ENCODE measurements around the gene RAB3GAP1. TPM values are rescaled to one million over a fixed set of nuclear protein-coding genes. Genes with fewer than 3 reads are reported as not detected.
A peak's percentile ranks its signal among the peaks of the same experiment; 100 is the strongest.
"Not testable (repeated sequence)": the region's sequence is repeated elsewhere in the genome, so short reads cannot be mapped to it uniquely, and the experiment has no call there.

Gene RAB3GAP1
- total RNA-seq, 2 experiments from 2014 or later = 10.3 to 10.7 TPM

GRCh38 chr2:135093670-135094330 lies 41.7 kb downstream of the RAB3GAP1 start:
- Mint-ChIP-seq H3K36me3 (ENCODE audit: low read depth) (peaks cover 33% of the 10 kb centered on the region), H3K4me1 (ENCODE audit: low read depth) (peaks cover 4% of the 10 kb centered on the region), H3K27me3 (ENCODE audit: low read depth) (no peaks in the 10 kb centered on the region), H3K27ac (no peak overlapping the region), H3K4me3 (no peak overlapping the region), H3K9me3 (ENCODE audit: insufficient read depth) (no peaks in the 10 kb centered on the region)
- ChIA-PET POLR2A (interaction anchor here (0.6 to 0.9 kb wide), 2 partner anchors 22 to 40 kb away, joined by 3 read pairs; no protein-coding TSS in a partner anchor), CTCF (interaction anchor here (0.7 kb wide), 1 partner anchor 9 kb away, joined by 4 read pairs; no protein-coding TSS in a partner anchor)
- DNase-seq (no peak), ATAC-seq (no peak)

- Mint-ChIP-seq H3K4me1 (ENCODE audit: low read depth) (peaks cover 4% of the 10 kb centered on the region), H3K36me3 (ENCODE audit: low read depth) (peaks cover 25% of the 10 kb centered on the region), H3K9me3 (ENCODE audit: insufficient read depth) (no peaks in the 10 kb centered on the region), H3K4me3 (no peak overlapping the region), H3K27me3 (ENCODE audit: low read depth) (no peaks in the 10 kb centered on the region), H3K27ac (no peak overlapping the region)
- ATAC-seq (no peak), DNase-seq (no peak)
- ChIA-PET CTCF (no interaction called here), POLR2A (no interaction called here)
Observed at GRCh38 chr2:135094508-135094907, 42.4 kb downstream of the RAB3GAP1 start.

GRCh38 chr2:135095591-135095990 lies 43.5 kb downstream of the RAB3GAP1 start:
- Mint-ChIP-seq H3K36me3 (ENCODE audit: low read depth) (peaks cover 23% of the 10 kb centered on the region), H3K27me3 (ENCODE audit: low read depth) (no peaks in the 10 kb centered on the region), H3K4me1 (ENCODE audit: low read depth) (peaks cover 7% of the 10 kb centered on the region), H3K9me3 (ENCODE audit: insufficient read depth) (no peaks in the 10 kb centered on the region), H3K4me3 (no peak overlapping the region), H3K27ac (no peak overlapping the region)
- ATAC-seq (no peak), DNase-seq (no peak)
- ChIA-PET CTCF (no interaction called here), POLR2A (no interaction called here)

GRCh38 chr2:135096665-135097446 lies 44.8 kb downstream of the RAB3GAP1 start:
- CTCF ChIA-PET = no interaction called here
- POLR2A ChIA-PET = no interaction called here

GRCh38 chr2:135097532-135098231 lies 45.6 kb downstream of the RAB3GAP1 start:
- Mint-ChIP-seq H3K4me1 (ENCODE audit: low read depth) (peaks cover 7% of the 10 kb centered on the region), H3K36me3 (ENCODE audit: low read depth) (peaks cover 30% of the 10 kb centered on the region), H3K4me3 (no peak overlapping the region), H3K9me3 (ENCODE audit: insufficient read depth) (no peaks in the 10 kb centered on the region), H3K27ac (no peak overlapping the region), H3K27me3 (ENCODE audit: low read depth) (no peaks in the 10 kb centered on the region)
- POLR2A ChIA-PET = no interaction called here
- ATAC-seq (no peak), DNase-seq (no peak)
- CTCF ChIA-PET = no interaction called here

More at GRCh38 chr2:135096665-135097446, 44.8 kb downstream of the RAB3GAP1 start:
- H3K36me3 Mint-ChIP-seq (ENCODE audit: low read depth) = peaks cover 25% of the 10 kb centered on the region
- H3K4me3 Mint-ChIP-seq = no peak overlapping the region
- no peak for DNase-seq
- ATAC-seq = no peak
- no peaks in the 10 kb centered on the region for H3K9me3 Mint-ChIP-seq (ENCODE audit: insufficient read depth)
- H3K27me3 Mint-ChIP-seq (ENCODE audit: low read depth) = no peaks in the 10 kb centered on the region
- H3K27ac Mint-ChIP-seq = no peak overlapping the region
- peaks cover 7% of the 10 kb centered on the region for H3K4me1 Mint-ChIP-seq (ENCODE audit: low read depth)

- H3K9me3 Mint-ChIP-seq (ENCODE audit: insufficient read depth) = peaks cover 10% of the 10 kb centered on the region
- CTCF ChIA-PET = interaction anchor here (0.5 kb wide), 1 partner anchor 37 kb away, joined by 4 read pairs; no protein-coding TSS in a partner anchor
- H3K4me3 Mint-ChIP-seq = peak overlapping the region; percentile 53
- DNase-seq (no peak), ATAC-seq (no peak)
- H3K27ac Mint-ChIP-seq = peak overlapping the region; percentile 73
- no peaks in the 10 kb centered on the region for H3K27me3 Mint-ChIP-seq (ENCODE audit: low read depth)
- POLR2A ChIA-PET = no interaction called here
- H3K36me3 Mint-ChIP-seq (ENCODE audit: low read depth) = peaks cover 31% of the 10 kb centered on the region
- H3K4me1 Mint-ChIP-seq (ENCODE audit: low read depth) = peaks cover 16% of the 10 kb centered on the region
Observed at GRCh38 chr2:135099802-135100483, 47.9 kb downstream of the RAB3GAP1 start.

- Mint-ChIP-seq H3K36me3 (ENCODE audit: low read depth) (peaks cover 36% of the 10 kb centered on the region), H3K9me3 (ENCODE audit: insufficient read depth) (peaks cover 10% of the 10 kb centered on the region), H3K27me3 (ENCODE audit: low read depth) (no peaks in the 10 kb centered on the region), H3K4me1 (ENCODE audit: low read depth) (peaks cover 12% of the 10 kb centered on the region), H3K4me3 (no peak overlapping the region), H3K27ac (peak overlapping the region; percentile 34)
- POLR2A ChIA-PET = interaction anchor here (0.8 kb wide), 1 partner anchor 102 kb away, joined by 3 read pairs; no protein-coding TSS in a partner anchor
- CTCF ChIA-PET = interaction anchor here (0.8 to 1.0 kb wide), 2 partner anchors 11 to 14 kb away, joined by 3 read pairs; no protein-coding TSS in a partner anchor
- no peak for ATAC-seq
- no peak for DNase-seq
Observed at GRCh38 chr2:135103843-135104242, 51.8 kb downstream of the RAB3GAP1 start.

GRCh38 chr2:135105513-135106316 lies 53.6 kb downstream of the RAB3GAP1 start:
- H3K4me1 Mint-ChIP-seq (ENCODE audit: low read depth); H3K4me3 Mint-ChIP-seq; CTCF ChIA-PET; DNase-seq; POLR2A ChIA-PET; H3K27ac Mint-ChIP-seq; ATAC-seq; H3K27me3 Mint-ChIP-seq (ENCODE audit: low read depth): not testable (repeated sequence)
- H3K36me3 Mint-ChIP-seq (ENCODE audit: low read depth) = peaks cover 36% of the 10 kb centered on the region
- peaks cover 10% of the 10 kb centered on the region for H3K9me3 Mint-ChIP-seq (ENCODE audit: insufficient read depth)

- no peak overlapping the region for H3K4me3 Mint-ChIP-seq
Observed at GRCh38 chr2:135113322-135113721, 61.2 kb downstream of the RAB3GAP1 start.

GRCh38 chr2:135119582-135119981 lies 67.5 kb downstream of the RAB3GAP1 start:
- H3K9me3 Mint-ChIP-seq (ENCODE audit: insufficient read depth) = no peaks in the 10 kb centered on the region
- CTCF ChIA-PET = no interaction called here

More at GRCh38 chr2:135113322-135113721, 61.2 kb downstream of the RAB3GAP1 start:
- CTCF ChIA-PET = interaction anchor here (0.6 kb wide), 1 partner anchor 59 kb away, joined by 3 read pairs; no protein-coding TSS in a partner anchor
- H3K36me3 Mint-ChIP-seq (ENCODE audit: low read depth) = peaks cover 4% of the 10 kb centered on the region
- H3K9me3 Mint-ChIP-seq (ENCODE audit: insufficient read depth) = no peaks in the 10 kb centered on the region
- H3K27ac Mint-ChIP-seq = no peak overlapping the region
- no peak for ATAC-seq
- H3K4me1 Mint-ChIP-seq (ENCODE audit: low read depth) = no peaks in the 10 kb centered on the region
- no peaks in the 10 kb centered on the region for H3K27me3 Mint-ChIP-seq (ENCODE audit: low read depth)
- no peak for DNase-seq
- POLR2A ChIA-PET = interaction anchor here (0.6 kb wide), 3 partner anchors 8 to 41 kb away, joined by 3 read pairs; no protein-coding TSS in a partner anchor

More at GRCh38 chr2:135119582-135119981, 67.5 kb downstream of the RAB3GAP1 start:
- no peak for DNase-seq
- H3K36me3 Mint-ChIP-seq (ENCODE audit: low read depth) = peaks cover 7% of the 10 kb centered on the region
- no peaks in the 10 kb centered on the region for H3K4me1 Mint-ChIP-seq (ENCODE audit: low read depth)
- ATAC-seq = no peak
- no peak overlapping the region for H3K27ac Mint-ChIP-seq
- POLR2A ChIA-PET = no interaction called here
- H3K27me3 Mint-ChIP-seq (ENCODE audit: low read depth) = no peaks in the 10 kb centered on the region
- no peak overlapping the region for H3K4me3 Mint-ChIP-seq

All from activated CD8-positive, alpha-beta T cell treated with anti-CD3 and anti-CD28 coated beads, Interleukin-2, amount 10 ng/mL, durations not matched to agents 7 days and 5 days (primary cell).